ENCODE results near the gene MAST4.

DNA sequence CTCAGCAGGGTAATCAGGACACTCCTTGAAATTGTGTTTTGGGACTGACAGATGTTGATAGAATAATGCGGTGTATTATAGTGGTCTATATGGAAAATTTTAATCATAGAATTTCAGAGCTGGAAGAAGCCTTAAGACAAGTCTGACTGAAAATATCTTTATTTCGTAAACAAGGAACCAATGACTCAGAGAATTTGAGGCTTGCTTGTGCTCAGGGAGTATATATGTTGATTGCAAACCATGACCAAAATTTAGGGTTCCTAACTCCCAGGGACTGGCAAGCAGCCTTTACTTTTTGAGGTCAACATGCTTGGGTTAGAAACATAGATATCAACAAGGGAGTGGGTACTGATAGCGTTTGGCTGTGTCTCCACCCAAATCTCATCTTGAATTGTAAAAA lies 313.2 kb downstream of the MAST4 start:
- no peak for TF ChIP-seq POLR2A (IDR thresholded peaks at IDR 0.05; ENCODE audit: low read depth, low read length)
- TF ChIP-seq POLR2AphosphoS5 (IDR thresholded peaks at IDR 0.05; ENCODE audit: low read depth, low read length), result no peak
- TF ChIP-seq TAF1 (IDR thresholded peaks at IDR 0.05; ENCODE audit: low read depth, low read length), result no peak

Data from GM12891 (cell line).